Measurements from ENCODE around the gene HSPB1. TPM values are rescaled to one million over a fixed set of nuclear protein-coding genes. Genes with fewer than 3 reads are reported as not detected.

HSPB1 gene
- total and polyA plus RNA-seq, 2 of the 13 experiments (the other 11 are each of a cell fraction or from before 2014, with no cell fraction given): 21.0 to 38.6 TPM

DNA sequence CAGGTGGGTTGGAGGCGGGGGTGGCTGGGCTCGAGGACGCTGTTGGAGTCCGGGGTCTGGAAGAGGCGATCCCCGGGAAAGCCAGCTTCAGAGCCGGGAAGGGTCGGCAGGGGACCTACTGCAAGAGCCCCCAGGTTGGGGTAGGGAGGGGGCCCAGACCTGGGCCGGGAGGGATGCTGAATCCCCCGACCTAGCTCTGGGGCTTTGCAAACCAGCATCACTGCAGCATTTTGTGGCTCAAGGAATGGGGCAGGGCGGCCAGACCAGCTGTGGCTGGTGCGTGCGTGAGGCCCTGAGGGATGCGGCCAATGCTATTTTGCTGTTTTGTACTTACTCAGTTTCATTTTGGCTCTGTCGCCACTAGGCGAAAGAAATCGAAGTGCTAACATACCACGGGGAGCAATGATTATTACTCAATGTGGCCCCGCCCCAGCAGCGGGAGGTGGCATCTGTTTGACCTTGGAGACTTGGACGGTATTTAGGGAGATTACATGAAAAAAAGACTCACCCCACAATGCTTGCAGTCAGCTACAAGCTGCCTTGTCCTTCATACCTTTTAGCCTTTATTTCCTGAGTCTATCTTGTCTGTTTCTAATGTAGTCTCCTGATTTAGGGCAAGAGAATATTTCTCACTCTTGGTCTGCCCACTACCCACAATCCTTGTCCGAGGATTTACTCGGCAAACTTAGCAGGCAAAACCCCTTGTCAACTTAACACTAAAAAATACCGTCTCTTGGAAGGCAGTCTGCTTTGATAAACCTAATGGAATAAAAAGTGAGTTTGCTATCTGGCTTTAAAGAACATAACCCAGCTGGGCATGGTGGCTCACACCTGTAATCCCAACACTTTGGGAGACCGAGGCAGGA lies 16.2 kb downstream of the HSPB1 start (continued):
- TF ChIP-seq FOSL2 (CRISPR knock-in tag; IDR thresholded peaks at IDR 0.05) (0 out of 2 replicates have a peak, but pooled peaks have one; percentile 14), ZNF746 (CRISPR knock-in tag; IDR thresholded peaks at IDR 0.05) (peak; percentile 14; the same call in 1 of the 2 replicates), ZNF670 (CRISPR knock-in tag; IDR thresholded peaks at IDR 0.05; ENCODE audit: borderline replicate concordance) (0 out of 2 replicates have a peak, but pooled peaks have one; percentile 46), GPN1 (CRISPR knock-in tag; IDR thresholded peaks at IDR 0.05; ENCODE audit: borderline replicate concordance) (0 out of 2 replicates have a peak, but pooled peaks have one; percentile 0), ZNF607 (CRISPR knock-in tag; IDR thresholded peaks at IDR 0.05; ENCODE audit: borderline replicate concordance) (0 out of 2 replicates have a peak, but pooled peaks have one; percentile 25), ZNF562 (CRISPR knock-in tag; IDR thresholded peaks at IDR 0.05; ENCODE audit: borderline replicate concordance) (no peak), NCOA2 (CRISPR knock-in tag; IDR thresholded peaks at IDR 0.05) (peak; percentile 49), RFX5 (IDR thresholded peaks at IDR 0.05; ENCODE audit: low read depth, low read length) (no peak; the same call in 1 of the 2 replicates), MEIS2 (CRISPR knock-in tag; IDR thresholded peaks at IDR 0.05) (no peak), YY1 (IDR thresholded peaks at IDR 0.05; ENCODE audit: insufficient read depth, insufficient replicate concordance, low read depth, low read length) (no peak), ZNF703 (CRISPR knock-in tag; IDR thresholded peaks at IDR 0.05; ENCODE audit: borderline replicate concordance) (0 out of 2 replicates have a peak, but pooled peaks have one; percentile 7), ZNF138 (CRISPR knock-in tag; IDR thresholded peaks at IDR 0.05; ENCODE audit: low read depth) (0 out of 2 replicates have a peak, but pooled peaks have one; percentile 28), HNRNPLL (IDR thresholded peaks at IDR 0.05; ENCODE audit: low read depth, low read length, poor library complexity, severe bottlenecking) (peak; percentile 22), ZSCAN21 (CRISPR knock-in tag; IDR thresholded peaks at IDR 0.05; ENCODE audit: borderline replicate concordance) (peak; percentile 22; the same call in 1 of the 2 replicates), ZBTB20 (CRISPR knock-in tag; IDR thresholded peaks at IDR 0.05; ENCODE audit: borderline replicate concordance, low read depth) (no peak), SAP130 (CRISPR knock-in tag; IDR thresholded peaks at IDR 0.05; ENCODE audit: low read depth) (peak; percentile 43; the same call in 1 of the 2 replicates)
- TF ChIP-seq, protein P1, sequence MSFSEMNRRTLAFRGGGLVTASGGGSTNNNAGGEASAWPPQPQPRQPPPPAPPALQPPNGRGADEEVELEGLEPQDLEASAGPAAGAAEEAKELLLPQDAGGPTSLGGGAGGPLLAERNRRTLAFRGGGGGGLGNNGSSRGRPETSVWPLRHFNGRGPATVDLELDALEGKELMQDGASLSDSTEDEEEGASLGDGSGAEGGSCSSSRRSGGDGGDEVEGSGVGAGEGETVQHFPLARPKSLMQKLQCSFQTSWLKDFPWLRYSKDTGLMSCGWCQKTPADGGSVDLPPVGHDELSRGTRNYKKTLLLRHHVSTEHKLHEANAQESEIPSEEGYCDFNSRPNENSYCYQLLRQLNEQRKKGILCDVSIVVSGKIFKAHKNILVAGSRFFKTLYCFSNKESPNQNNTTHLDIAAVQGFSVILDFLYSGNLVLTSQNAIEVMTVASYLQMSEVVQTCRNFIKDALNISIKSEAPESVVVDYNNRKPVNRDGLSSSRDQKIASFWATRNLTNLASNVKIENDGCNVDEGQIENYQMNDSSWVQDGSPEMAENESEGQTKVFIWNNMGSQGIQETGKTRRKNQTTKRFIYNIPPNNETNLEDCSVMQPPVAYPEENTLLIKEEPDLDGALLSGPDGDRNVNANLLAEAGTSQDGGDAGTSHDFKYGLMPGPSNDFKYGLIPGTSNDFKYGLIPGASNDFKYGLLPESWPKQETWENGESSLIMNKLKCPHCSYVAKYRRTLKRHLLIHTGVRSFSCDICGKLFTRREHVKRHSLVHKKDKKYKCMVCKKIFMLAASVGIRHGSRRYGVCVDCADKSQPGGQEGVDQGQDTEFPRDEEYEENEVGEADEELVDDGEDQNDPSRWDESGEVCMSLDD (CRISPR knock-in tag; IDR thresholded peaks at IDR 0.05; ENCODE audit: borderline replicate concordance): peak; percentile 41; the same call in 1 of the 2 replicates
- TF ChIP-seq, protein P2, sequence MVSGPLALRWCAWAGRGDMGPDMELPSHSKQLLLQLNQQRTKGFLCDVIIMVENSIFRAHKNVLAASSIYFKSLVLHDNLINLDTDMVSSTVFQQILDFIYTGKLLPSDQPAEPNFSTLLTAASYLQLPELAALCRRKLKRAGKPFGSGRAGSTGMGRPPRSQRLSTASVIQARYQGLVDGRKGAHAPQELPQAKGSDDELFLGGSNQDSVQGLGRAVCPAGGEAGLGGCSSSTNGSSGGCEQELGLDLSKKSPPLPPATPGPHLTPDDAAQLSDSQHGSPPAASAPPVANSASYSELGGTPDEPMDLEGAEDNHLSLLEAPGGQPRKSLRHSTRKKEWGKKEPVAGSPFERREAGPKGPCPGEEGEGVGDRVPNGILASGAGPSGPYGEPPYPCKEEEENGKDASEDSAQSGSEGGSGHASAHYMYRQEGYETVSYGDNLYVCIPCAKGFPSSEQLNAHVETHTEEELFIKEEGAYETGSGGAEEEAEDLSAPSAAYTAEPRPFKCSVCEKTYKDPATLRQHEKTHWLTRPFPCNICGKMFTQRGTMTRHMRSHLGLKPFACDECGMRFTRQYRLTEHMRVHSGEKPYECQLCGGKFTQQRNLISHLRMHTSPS (CRISPR knock-in tag; IDR thresholded peaks at IDR 0.05; ENCODE audit: low read depth): peak; percentile 65; the same call in 1 of the 2 replicates
- TF ChIP-seq, protein P3, sequence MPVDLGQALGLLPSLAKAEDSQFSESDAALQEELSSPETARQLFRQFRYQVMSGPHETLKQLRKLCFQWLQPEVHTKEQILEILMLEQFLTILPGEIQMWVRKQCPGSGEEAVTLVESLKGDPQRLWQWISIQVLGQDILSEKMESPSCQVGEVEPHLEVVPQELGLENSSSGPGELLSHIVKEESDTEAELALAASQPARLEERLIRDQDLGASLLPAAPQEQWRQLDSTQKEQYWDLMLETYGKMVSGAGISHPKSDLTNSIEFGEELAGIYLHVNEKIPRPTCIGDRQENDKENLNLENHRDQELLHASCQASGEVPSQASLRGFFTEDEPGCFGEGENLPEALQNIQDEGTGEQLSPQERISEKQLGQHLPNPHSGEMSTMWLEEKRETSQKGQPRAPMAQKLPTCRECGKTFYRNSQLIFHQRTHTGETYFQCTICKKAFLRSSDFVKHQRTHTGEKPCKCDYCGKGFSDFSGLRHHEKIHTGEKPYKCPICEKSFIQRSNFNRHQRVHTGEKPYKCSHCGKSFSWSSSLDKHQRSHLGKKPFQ (CRISPR knock-in tag; IDR thresholded peaks at IDR 0.05; ENCODE audit: insufficient replicate concordance): peak; percentile 35
- TF ChIP-seq, protein P4, sequence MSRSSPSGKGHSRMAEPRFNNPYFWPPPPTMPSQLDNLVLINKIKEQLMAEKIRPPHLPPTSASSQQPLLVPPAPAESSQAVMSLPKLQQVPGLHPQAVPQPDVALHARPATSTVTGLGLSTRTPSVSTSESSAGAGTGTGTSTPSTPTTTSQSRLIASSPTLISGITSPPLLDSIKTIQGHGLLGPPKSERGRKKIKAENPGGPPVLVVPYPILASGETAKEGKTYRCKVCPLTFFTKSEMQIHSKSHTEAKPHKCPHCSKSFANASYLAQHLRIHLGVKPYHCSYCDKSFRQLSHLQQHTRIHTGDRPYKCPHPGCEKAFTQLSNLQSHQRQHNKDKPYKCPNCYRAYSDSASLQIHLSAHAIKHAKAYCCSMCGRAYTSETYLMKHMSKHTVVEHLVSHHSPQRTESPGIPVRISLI (CRISPR knock-in tag; IDR thresholded peaks at IDR 0.05; ENCODE audit: borderline replicate concordance): 0 out of 2 replicates have a peak, but pooled peaks have one; percentile 11

All from HepG2 (cell line).